Stimulated activated CD8-positive, alpha-beta memory T cell treated with anti-CD3 and anti-CD28 coated beads, Interleukin-12 subunit alpha, Interleukin-12 subunit beta, amount 100 ng/mL, for 1 hour (primary cell): ENCODE measurements around the gene UBXN6.

Experiments used
- DNase-seq: peaks from one replicate; pipeline ENCODE4 v3.0.0-alpha.2; 2020; ENCODE audit warnings: low read depth

The UBXN6 gene

DNA sequence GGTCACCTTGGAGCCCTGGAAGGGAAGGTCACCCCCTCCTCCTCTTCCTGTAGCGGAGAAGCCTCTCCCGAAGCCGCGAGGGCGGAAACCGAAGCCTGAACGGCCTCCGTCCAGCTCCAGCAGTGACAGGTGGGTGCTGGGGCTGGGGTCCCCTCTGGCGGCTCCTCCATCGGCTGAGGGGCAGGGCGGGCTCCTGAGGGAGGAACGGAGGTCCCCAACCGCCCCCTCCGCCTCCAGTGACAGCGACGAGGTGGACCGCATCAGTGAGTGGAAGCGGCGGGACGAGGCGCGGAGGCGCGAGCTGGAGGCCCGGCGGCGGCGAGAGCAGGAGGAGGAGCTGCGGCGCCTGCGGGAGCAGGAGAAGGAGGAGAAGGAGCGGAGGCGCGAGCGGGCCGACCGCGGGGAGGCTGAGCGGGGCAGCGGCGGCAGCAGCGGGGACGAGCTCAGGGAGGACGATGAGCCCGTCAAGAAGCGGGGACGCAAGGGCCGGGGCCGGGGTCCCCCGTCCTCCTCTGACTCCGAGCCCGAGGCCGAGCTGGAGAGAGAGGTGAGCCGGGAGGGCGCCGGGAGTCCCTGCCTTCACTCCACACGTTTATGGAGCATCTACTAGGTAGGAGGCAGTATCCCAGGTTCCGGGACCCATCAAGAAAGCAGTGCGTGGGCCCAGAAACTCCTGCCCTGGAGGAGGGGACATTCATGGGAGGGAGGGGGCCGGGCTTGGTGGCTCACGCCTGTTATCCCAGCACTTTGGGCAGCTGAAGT lies 36.5 kb upstream of the UBXN6 start:
- no peak for DNase-seq

DNA sequence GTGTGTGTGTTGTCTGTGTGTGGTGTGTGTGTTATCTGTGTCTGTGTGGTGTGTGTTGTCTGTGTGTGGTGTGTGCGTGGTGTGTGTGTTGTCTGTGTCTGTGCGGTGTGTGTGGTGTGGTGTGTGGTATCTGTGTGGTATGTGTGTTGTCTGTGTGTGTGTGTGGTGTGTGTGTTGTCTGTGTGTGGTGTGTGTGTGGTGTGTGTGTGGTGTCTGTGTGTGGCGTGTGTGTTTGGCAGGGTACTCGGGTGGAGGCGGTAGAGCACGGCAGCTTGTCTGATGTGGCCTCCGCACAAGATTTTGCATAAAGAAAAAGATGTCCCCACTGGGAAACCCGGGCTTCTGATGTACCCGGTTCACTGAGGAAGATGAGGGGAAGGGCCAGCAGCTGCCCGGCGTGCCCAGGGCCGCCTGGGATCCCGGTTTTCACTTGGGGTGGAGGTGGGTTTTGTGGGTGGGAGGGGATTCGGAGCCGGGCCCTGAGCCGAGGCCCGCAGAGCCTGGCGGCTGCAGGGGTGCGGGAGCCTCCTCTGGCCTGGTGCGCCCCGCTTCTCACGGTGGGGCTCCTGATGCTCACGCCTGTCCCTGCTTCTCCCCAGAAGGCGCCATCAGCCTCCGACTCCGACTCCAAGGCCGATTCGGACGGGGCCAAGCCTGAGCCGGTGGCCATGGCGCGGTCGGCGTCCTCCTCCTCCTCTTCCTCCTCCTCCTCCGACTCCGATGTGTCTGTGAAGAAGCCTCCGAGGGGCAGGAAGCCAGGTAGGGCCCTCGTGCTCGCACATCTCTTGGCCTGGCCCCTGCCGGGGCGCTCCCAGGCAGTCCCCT lies 35.7 kb upstream of the UBXN6 start:
- DNase-seq, result no peak

DNA sequence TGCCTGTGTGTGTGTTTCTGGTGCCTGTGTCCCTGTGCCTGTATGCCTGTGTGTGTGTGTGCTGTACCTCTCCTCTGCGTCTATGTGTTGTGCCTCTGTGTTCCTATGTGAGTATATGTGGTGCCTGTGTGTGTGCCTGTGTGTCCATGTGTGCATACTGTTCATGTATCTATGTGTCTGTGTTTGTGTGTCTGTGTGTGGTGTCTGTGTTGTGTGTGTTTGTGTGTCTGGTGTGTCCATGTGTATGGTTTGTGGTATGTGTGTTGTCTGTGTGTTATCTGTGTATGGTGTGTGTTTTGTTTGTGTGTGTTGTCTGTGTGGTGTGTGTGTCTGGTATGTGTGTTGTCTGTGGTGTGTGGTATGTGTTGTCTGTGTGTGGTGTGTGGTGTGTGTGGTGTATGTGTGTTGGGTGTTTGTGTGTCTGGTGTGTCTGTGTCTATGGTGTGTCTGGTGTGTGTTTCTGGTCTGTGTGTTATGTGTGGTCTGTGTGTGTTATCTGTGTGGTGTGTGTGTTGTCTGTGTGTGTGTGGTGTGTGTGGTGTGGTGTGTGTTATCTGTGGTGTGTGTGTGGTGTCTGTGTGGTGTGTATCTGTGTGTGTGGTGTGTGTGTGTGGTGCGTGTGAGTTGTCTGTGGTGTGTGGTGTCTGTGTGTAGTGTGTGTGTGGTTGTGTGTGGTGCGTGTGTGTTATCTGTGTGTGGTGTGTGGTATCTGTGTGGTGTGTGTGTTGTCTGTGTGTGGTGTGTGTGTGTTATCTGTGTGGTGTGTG lies 34.9 kb upstream of the UBXN6 start:
- no peak for DNase-seq

DNA sequence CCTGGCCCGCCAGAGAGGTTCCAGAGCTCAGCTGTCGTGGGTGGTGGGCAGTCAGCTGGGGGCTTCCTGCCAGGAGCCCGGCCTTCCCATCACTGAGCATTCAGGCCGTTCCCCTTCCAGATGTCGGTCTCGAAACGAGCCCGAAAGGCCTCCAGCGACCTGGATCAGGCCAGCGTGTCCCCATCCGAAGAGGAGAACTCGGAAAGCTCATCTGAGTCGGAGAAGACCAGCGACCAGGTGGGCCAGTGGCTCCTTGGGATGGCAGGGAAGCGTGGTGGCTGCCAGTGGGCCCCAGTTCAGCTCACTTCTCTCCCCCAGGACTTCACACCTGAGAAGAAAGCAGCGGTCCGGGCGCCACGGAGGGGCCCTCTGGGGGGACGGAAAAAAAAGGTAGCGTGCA lies 33.9 kb upstream of the UBXN6 start:
- DNase-seq, result no peak

GRCh38 chr19:4488496-4488895 lies 30.9 kb upstream of the UBXN6 start:
- DNase-seq, result no peak

GRCh38 chr19:4487572-4487971 lies 30.0 kb upstream of the UBXN6 start:
- DNase-seq, result no peak

- DNase-seq, result no peak
Measured at GRCh38 chr19:4483385-4483784, 25.8 kb upstream of the UBXN6 start.

DNA sequence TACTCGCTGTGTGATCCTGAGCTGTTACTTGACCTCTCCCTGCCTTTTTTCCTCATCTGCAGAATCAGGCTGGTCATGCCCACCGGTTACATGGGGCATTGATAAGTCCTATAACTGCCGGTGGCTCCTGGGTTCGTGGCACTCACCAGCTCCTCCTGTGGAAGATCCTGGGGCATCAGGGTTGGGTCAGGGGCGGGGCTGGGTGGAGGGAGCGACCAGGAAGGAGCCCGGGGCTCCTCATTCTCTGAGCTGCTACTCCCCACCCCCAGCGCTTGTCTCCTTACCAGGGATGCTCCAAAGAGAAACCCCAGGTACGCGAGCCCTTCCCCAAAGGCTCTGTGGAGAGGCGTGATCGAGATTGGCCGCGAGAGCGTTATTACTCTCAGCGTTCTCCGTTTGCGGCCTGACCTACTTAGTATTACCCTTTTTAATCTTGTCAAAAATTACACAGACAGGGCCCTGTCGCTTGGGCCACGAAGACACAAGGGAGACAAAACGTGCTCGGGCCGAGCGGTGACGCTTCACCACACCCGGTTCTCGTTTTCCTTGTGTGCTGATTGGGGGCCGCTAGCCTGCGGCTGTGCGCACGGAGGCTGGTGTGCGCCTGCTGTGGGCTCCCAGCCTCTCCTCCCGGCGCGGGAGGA lies 25.2 kb upstream of the UBXN6 start:
- no peak for DNase-seq

DNA sequence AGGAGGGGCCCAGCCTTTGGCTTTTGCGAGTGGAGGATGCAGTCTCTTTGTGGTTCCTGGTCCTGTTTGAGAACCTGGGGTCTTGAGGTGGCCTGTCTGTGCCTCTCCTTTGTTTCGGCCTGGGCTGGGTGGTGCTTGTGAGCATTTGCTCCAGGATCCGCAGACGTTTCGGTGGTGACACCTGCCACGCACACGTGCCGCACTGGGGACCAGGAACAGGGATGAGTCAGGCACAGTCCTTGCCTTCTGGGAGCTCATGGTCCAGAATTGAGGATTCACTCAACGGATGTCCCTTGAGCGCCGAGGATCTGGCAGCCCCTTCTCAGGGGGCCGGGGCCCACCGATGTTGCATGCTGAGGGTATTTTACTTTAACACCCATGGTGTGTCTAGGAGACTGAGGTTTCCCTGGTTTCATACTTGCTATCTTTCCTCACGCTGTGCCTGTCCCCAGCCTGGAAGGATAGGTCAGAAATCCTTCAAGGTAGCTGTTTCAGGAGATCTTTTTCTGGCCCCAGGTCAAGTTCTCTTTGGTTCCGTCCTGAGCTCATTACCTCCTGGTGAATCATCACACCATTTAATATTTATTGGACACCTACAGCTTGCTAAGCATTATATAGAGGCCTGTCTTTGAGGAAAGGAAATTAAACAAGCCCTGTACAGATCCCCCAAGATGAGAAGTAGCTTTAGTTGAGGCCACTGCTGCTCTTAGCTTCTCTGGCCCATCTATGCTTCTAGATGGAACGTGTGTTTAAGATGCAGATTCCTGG lies 19.6 kb upstream of the UBXN6 start:
- no peak for DNase-seq

GRCh38 chr19:4474514-4475022 lies 17.0 kb upstream of the UBXN6 start:
- DNase-seq, result no peak

- DNase-seq, result no peak
Measured at GRCh38 chr19:4473763-4474513, 16.3 kb upstream of the UBXN6 start.

DNA sequence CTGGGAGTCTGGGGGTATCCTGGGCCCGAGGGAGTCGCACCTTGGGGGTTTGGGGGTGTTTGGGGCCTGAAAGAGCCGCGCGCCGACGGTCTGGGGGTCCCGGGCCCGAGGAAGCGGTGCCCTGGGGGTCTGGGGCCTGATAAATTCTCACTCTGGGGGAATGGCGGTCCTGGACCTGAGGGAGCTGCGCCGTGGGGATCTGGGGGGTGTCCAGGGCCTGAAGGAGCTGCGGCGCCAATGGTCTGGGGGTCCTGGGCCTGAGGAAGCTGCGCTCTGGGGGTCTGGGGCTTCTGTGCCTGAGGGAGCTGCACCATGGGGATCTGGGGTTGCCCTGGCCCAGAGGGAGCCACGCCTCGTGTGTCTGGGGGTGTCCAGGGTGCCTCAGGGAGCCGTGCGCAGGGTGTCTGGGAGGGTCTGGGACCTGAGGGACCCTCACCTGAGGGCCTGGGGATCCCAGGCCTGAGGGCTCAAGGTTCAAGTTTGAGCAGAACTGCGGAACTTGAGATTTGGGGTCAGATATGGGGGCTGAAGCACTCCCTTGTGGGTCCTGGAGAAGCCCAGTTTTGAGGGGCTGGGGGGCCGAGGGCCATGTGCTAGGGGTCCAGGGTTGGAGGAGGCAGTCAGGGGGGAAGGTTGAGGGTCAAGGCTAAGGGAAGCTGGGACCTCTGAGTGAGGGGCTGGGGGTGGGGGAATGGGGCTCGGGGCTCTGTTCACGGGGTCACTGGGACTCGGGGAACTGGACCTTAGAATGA lies 15.6 kb upstream of the UBXN6 start:
- DNase-seq, result no peak

DNA sequence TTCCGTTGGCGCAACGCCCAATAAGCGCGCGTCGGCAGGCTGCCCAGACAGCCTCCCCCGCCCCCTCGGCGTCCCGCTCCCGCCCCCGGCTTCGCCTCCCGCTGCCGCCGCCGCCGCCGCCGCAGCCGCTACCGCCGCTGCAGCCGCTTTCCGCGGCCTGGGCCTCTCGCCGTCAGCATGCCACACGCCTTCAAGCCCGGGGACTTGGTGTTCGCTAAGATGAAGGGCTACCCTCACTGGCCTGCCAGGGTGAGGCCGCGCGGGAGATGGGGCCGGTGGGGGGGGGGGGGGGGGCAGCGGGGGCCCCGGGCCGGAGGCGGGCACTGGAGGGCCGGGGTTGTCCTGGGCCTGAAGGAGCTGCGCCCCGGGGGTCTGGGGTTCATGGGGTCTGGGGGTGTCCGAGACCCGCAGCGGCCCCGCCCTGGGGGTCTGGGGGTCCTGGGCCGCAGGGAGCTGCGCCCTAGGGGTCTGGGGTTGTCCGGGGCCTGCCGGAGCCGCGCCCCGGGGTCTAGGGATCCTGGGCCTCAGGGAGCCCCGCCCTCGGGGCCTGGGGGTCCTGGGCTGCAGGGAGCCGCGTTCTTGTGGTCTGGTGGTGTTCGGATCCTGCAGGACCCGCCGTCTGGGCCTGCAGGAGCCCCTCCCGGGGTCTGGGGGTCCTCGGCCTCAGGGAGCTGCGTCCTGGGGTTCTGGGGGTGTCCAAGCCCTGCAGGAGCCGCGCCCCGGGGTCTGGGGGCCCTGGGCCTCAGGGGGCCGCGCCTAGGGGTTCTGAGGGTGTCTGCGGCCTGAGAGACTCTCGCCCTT lies 14.8 kb upstream of the UBXN6 start, which contains the start of gene HDGFL2:
Gene HDGFL2, plus strand, starts transcription at position 124 of the 801 bp plus-strand sequence. Its CDS starts 54 bp downstream, at position 178.
- DNase-seq, result no peak

DNA sequence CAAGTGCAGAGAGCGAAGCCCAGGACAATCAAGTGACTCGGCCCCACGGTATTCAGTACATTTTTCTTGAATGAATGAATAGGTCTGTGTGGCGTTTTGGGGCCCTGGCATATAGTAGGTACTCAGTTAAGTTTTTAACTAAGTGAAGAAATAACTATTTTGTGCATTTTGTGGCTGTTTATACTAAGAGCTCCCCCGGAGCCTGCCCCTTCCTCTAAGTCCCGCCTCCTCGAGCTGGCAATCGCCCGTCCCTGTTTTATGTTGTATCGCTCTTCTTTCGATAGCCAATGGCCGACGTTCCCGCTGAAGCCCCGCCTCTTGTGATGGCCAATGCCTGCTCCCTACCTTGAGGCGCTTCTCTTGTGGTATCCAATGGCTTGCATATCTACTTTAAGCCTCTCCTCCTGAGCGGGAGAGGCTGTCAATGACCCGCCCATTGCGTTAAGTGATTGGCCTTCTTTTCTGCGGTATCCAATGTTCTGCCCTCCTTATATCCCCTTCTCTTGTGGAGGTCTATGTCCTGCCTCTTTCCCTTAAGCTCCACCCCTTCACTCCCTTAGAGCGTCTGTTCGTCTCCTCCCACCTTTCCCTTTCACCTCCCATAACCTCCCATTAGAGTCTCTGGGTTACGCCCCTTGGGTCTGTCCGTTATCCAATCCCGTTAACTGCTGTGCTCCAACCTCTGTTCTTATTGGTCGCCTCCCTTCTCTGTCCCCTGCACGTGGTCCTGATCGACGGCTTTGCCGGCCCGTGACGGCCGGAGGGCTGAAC lies 14.0 kb upstream of the UBXN6 start:
- peak; percentile 92 for DNase-seq

DNA sequence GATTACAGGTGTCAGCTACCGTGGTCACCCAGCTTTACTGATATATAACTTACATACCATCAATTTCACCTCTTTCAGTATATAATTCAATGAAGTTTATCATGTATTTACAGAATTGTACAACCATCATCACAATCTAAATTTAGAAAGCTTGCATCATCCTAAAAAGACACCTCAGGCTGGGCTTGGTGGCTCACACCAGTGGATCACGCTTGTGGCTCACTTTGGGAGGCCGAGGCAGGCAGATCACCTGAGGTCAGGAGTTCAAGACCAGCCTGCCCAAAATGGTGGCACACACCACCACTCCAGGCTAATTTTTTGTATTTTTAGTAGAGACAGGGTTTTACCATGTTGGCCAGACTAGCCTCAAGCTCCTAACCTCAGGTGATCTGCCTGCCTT lies 10.2 kb upstream of the UBXN6 start:
- no peak for DNase-seq

DNA sequence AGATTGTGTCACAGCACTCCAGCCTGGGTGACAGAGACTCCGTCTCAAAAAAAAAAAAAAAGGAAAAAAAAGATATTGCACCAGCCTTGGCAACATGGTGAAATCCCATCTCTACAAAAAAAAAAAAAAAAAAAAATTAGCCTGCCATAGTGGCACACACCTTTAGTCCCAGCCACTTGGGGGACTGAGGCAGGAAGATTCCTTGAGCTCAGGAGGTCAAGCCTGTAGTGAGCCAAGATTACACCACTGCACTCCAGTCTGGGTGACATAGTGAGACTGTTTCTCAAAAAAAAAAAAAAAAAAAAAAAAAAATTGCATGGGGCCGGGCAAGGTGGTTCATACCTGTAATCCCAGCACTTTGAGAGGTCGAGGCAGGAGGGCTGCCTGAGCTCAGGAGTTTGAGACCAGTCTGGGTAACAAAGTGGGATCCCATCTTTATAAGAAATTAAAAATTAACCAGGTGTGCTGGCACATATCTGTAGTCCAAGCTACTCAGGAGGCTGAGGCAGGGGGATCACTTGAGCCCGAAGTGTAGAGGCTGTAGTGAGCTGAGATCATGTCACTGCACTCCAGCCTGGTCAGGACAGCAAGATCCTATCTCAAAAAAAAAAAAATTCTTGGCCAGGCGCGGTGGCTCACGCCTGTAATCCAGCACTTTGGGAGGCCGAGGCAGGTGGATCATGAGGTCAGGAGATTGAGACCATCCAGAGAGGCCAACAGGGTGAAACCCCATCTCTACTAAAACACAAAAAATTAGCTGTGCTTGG lies 7.4 kb upstream of the UBXN6 start:
- DNase-seq, result no peak
